Measurements from ENCODE around the gene CLEC20A. TPM values are rescaled to one million over a fixed set of nuclear protein-coding genes. Genes with fewer than 3 reads are reported as not detected.

The CLEC20A gene
- total RNA-seq, 1 experiment from 2014 or later: not detected

- CTCF ChIA-PET: interaction anchor here (0.5 to 2.3 kb wide), 8 partner anchors 11 to 470 kb away, joined by 3 to 18 read pairs (median 5); no protein-coding TSS in a partner anchor
- Histone ChIP-seq H3K36me3 (ENCODE audit: control insufficient read depth, insufficient read depth, low read length) (no peaks in the 10 kb centered on the region), H3K4me3 (ENCODE audit: low read depth, low read length) (no peak overlapping the region), H3K4me1 (peaks cover 37% of the 10 kb centered on the region), H3K27me3 (replicated peaks; ENCODE audit: control insufficient read depth, insufficient read depth, low read length) (no peaks in the 10 kb centered on the region), H3K9me3 (no peaks in the 10 kb centered on the region)
- Mint-ChIP-seq H3K27me3 (ENCODE audit: insufficient read depth, unreplicated experiment) (no peaks in the 10 kb centered on the region), H3K36me3 (ENCODE audit: insufficient read depth, unreplicated experiment) (no peaks in the 10 kb centered on the region), H3K4me3 (ENCODE audit: unreplicated experiment) (no peak overlapping the region), H3K4me1 (ENCODE audit: low read depth, unreplicated experiment) (peaks cover 27% of the 10 kb centered on the region), H3K27ac (ENCODE audit: unreplicated experiment) (no peak overlapping the region), H3K9me3 (ENCODE audit: unreplicated experiment) (no peaks in the 10 kb centered on the region)
- peak; percentile 85 to 87 for DNase-seq
- TF ChIP-seq CTCF (IDR thresholded peaks at IDR 0.05; ENCODE audit: insufficient read depth in 1 of 2, low read depth in 1 of 2, low read length in 1 of 2, severe bottlenecking in 1 of 2, unreplicated experiment in 1 of 2): peak; percentile 91 to 93
- POLR2A ChIA-PET: no interaction called here
- intact Hi-C loops (cut with micrococcal nuclease; ENCODE audit: unreplicated experiment): loop anchor here (1.0 to 2.0 kb wide), 3 partner anchors 220 to 470 kb away; no protein-coding TSS in a partner anchor
- no TSS peak for BruUV-seq (replicated peaks)
Measured at GRCh38 chr1:178532392-178532791, 35.6 kb upstream of the CLEC20A start.

- Mint-ChIP-seq H3K27ac (ENCODE audit: unreplicated experiment) (no peak overlapping the region), H3K27me3 (ENCODE audit: insufficient read depth, unreplicated experiment) (no peaks in the 10 kb centered on the region), H3K4me1 (ENCODE audit: low read depth, unreplicated experiment) (peaks cover 23% of the 10 kb centered on the region), H3K9me3 (ENCODE audit: unreplicated experiment) (no peaks in the 10 kb centered on the region), H3K4me3 (ENCODE audit: unreplicated experiment) (no peak overlapping the region), H3K36me3 (ENCODE audit: insufficient read depth, unreplicated experiment) (no peaks in the 10 kb centered on the region)
- no peaks in the 10 kb centered on the region for H3K27me3 ChIP-seq (replicated peaks; ENCODE audit: control insufficient read depth, insufficient read depth, low read length)
- no peak for TF ChIP-seq CTCF (IDR thresholded peaks at IDR 0.05; ENCODE audit: insufficient read depth in 1 of 2, low read depth in 1 of 2, low read length in 1 of 2, severe bottlenecking in 1 of 2, unreplicated experiment in 1 of 2)
- H3K4me3 ChIP-seq (ENCODE audit: low read depth, low read length): no peak overlapping the region
- no peaks in the 10 kb centered on the region for H3K36me3 ChIP-seq (ENCODE audit: control insufficient read depth, insufficient read depth, low read length)
- no TSS peak for BruUV-seq (replicated peaks)
- no peaks in the 10 kb centered on the region for H3K9me3 ChIP-seq
- intact Hi-C loops (cut with micrococcal nuclease; ENCODE audit: unreplicated experiment): loop anchor here (1.0 to 2.0 kb wide), 3 partner anchors 221 to 470 kb away; no protein-coding TSS in a partner anchor
- H3K4me1 ChIP-seq: peaks cover 32% of the 10 kb centered on the region
- ChIA-PET CTCF (interaction anchor here (1.0 to 2.3 kb wide), 6 partner anchors 11 to 471 kb away, joined by 3 to 18 read pairs (median 5); no protein-coding TSS in a partner anchor), POLR2A (no interaction called here)
- DNase-seq: no peak
Measured at GRCh38 chr1:178531887-178532286, 35.1 kb upstream of the CLEC20A start.

GRCh38 chr1:178530502-178530901 is 33.7 kb upstream of the CLEC20A start:
- no TSS peak for BruUV-seq (replicated peaks)
- Mint-ChIP-seq H3K4me1 (ENCODE audit: low read depth, unreplicated experiment) (peaks cover 19% of the 10 kb centered on the region), H3K9me3 (ENCODE audit: unreplicated experiment) (no peaks in the 10 kb centered on the region), H3K4me3 (ENCODE audit: unreplicated experiment) (no peak overlapping the region), H3K36me3 (ENCODE audit: insufficient read depth, unreplicated experiment) (no peaks in the 10 kb centered on the region), H3K27ac (ENCODE audit: unreplicated experiment) (no peak overlapping the region), H3K27me3 (ENCODE audit: insufficient read depth, unreplicated experiment) (no peaks in the 10 kb centered on the region)
- ChIA-PET CTCF (interaction anchor here (0.6 to 2.1 kb wide), 2 partner anchors 220 to 516 kb away, joined by 4 to 11 read pairs; no protein-coding TSS in a partner anchor), POLR2A (no interaction called here)
- peaks cover 23% of the 10 kb centered on the region for H3K4me1 ChIP-seq
- no peak overlapping the region for H3K4me3 ChIP-seq (ENCODE audit: low read depth, low read length)
- intact Hi-C loops (cut with micrococcal nuclease; ENCODE audit: unreplicated experiment): no loop called here
- no peak for TF ChIP-seq CTCF (IDR thresholded peaks at IDR 0.05; ENCODE audit: insufficient read depth in 1 of 2, low read depth in 1 of 2, low read length in 1 of 2, severe bottlenecking in 1 of 2, unreplicated experiment in 1 of 2)
- no peaks in the 10 kb centered on the region for H3K36me3 ChIP-seq (ENCODE audit: control insufficient read depth, insufficient read depth, low read length)
- H3K9me3 ChIP-seq: no peaks in the 10 kb centered on the region
- H3K27me3 ChIP-seq (replicated peaks; ENCODE audit: control insufficient read depth, insufficient read depth, low read length): no peaks in the 10 kb centered on the region
- no peak for DNase-seq

All from Caco-2 (cell line).